Measurements from ENCODE around the gene FXYD2. TPM values are rescaled to one million over a fixed set of nuclear protein-coding genes. Genes with fewer than 3 reads are reported as not detected.
A peak's percentile ranks its signal among the peaks of the same experiment; 100 is the strongest.

FXYD2 gene
- polyA plus RNA-seq (2013, experiment 1 of 2) = 4.1 TPM
- polyA plus RNA-seq (2013, experiment 2 of 2) = 3.3 TPM

DNA sequence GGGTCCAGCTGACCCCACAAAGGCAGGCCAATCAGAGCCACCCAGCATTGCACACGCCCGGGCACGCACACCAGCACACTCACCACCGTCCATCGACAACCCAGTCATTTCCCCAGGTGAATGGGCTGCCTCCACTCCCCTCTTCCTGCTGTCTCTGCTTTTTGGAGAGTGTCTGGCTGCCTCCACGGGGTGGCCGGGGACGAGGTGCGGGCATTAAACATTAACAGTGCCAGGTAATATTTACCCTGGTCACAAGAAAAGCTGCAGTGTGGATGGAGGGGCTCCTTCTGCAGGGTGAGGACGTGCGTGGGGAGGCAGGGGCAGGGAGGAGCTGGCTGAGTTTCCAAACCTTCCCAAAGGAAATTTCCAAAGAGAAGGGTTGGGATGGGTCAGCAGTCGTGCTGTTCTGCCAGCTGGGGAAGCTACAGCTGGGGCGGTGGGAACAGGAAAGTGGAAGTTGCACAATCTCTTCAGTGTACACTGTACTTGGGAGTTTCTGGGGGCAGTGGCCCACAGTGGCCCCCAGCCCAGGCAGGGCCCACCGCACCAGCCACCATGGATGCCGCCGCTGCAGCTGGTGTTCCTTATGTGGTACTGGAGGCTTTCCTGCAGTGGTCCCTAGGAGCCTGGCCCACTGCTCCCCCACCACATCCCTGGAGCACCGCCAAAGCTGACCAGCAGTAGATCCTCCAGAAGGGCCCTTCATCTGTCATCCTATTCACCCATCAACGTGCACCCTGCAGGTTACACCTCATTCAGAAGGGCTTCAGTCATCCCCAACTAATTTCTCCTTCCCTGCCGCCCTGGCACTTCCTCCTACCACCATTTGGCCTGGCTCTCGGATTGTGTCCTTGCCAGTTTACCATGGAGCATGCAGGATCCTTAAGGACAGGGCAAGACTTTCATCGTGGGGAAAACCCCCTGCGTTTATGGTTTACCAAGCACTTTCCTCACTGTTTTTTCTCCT lies at the start of gene FXYD2:
Gene FXYD2 (minus strand): TSS at position 174 of the 967 bp plus-strand sequence. CDS start 66 bp downstream, at position 108.
- Histone ChIP-seq H2BK12ac (ENCODE audit: low read length) (no peak within 1 kb of the TSS), H2AFZ (ENCODE audit: low read length) (peak within 1 kb of the TSS; percentile 66), H2AK5ac (ENCODE audit: low read depth, low read length) (peak within 1 kb of the TSS; percentile 28), H3K4ac (ENCODE audit: low read length) (peak within 1 kb of the TSS; percentile 17), H4K8ac (ENCODE audit: low read depth, low read length) (no peak within 1 kb of the TSS), H3K27ac (replicated peaks; ENCODE audit: low read length) (no peak within 1 kb of the TSS), H3K23ac (ENCODE audit: low read depth, low read length, poor library complexity) (peak within 1 kb of the TSS; percentile 70), H2BK5ac (ENCODE audit: low read length) (no peak within 1 kb of the TSS), H4K91ac (ENCODE audit: low read depth, low read length, poor library complexity) (no peak within 1 kb of the TSS), H3K4me3 (ENCODE audit: low read length in 2 of 2) (no peak within 1 kb of the TSS), H2BK15ac (ENCODE audit: low read length) (no peak within 1 kb of the TSS), H3K4me2 (ENCODE audit: insufficient read depth, low read length, poor library complexity, severe bottlenecking) (no peak within 1 kb of the TSS), H3K4me1 (ENCODE audit: control insufficient read depth in 2 of 2, insufficient read depth in 1 of 2, low read depth in 1 of 2, low read length in 2 of 2) (peaks cover 3 to 4% of the 10 kb centered on the region in 2 donors), H3K14ac (ENCODE audit: low read length) (peak within 1 kb of the TSS; percentile 50), H3K79me1 (ENCODE audit: low read depth, low read length) (no peaks in the 10 kb centered on the region), H3K9ac (ENCODE audit: low read depth, low read length, poor library complexity) (peak within 1 kb of the TSS; percentile 78), H3K36me3 (replicated peaks in 1 of 2; ENCODE audit: control insufficient read depth in 2 of 2, insufficient read depth in 2 of 2, low read length in 2 of 2) (no peaks in the 10 kb centered on the region), H3K18ac (ENCODE audit: low read length) (peak within 1 kb of the TSS; percentile 76), H3K27me3 (ENCODE audit: control insufficient read depth in 3 of 3, insufficient read depth in 3 of 3, low read depth in 1 of 3, low read length in 3 of 3) (peaks cover 0 to 38% (median 0%) of the 10 kb centered on the region in 3 experiments), H3K9me3 (replicated peaks in 1 of 2; ENCODE audit: control insufficient read depth in 2 of 2, insufficient read depth in 1 of 2, low read depth in 1 of 2, low read length in 2 of 2) (no peaks in the 10 kb centered on the region), H2BK120ac (ENCODE audit: low read depth, low read length) (peak within 1 kb of the TSS; percentile 35)
- no peak for DNase-seq (ENCODE audit: low spot score)
- no CpG with 5 or more reads among the region's 22 CpGs for WGBS, 2 donors (ENCODE audit: extremely low coverage in 2 of 2, insufficient read length in 2 of 2, insufficient replicate concordance in 1 of 2)

DNA sequence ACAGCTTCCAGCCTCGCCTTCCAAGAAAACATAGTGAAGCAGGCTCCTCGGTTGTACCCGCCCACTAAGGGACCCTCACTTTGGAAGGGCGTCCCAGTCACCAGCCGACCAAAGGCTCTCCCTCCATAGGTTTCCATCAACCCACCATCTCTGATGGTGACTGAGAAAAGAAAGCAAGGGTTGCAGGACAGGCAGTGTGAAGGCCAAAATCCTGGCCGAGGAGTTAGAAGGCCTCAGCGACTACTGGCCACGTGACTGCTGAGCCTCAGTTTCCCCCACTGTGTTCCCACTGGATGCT lies 49.2 kb upstream of the FXYD2 start:
- WGBS, 2 donors (ENCODE audit: extremely low coverage in 2 of 2, insufficient read length in 2 of 2, insufficient replicate concordance in 1 of 2) = no CpG with 5 or more reads among the region's 8 CpGs
- H3K36me3 ChIP-seq (replicated peaks in 1 of 2; ENCODE audit: control insufficient read depth in 2 of 2, insufficient read depth in 2 of 2, low read length in 2 of 2) = peaks cover 3 to 4% of the 10 kb centered on the region in 2 donors
- no peak overlapping the region for H2BK120ac ChIP-seq (ENCODE audit: low read depth, low read length)
- no peak overlapping the region for H3K18ac ChIP-seq (ENCODE audit: low read length)
- no peak overlapping the region for H3K14ac ChIP-seq (ENCODE audit: low read length)
- H3K27ac ChIP-seq (replicated peaks; ENCODE audit: low read length) = no peak overlapping the region
- H3K79me1 ChIP-seq (ENCODE audit: low read depth, low read length) = peaks cover 23% of the 10 kb centered on the region
- H2BK15ac ChIP-seq (ENCODE audit: low read length) = no peak overlapping the region
- peaks cover 0 to 17% (median 0%) of the 10 kb centered on the region in 3 experiments for H3K27me3 ChIP-seq (ENCODE audit: control insufficient read depth in 3 of 3, insufficient read depth in 3 of 3, low read depth in 1 of 3, low read length in 3 of 3)
- no peak overlapping the region for H2AFZ ChIP-seq (ENCODE audit: low read length)
- no peak overlapping the region for H3K4ac ChIP-seq (ENCODE audit: low read length)
- no peak overlapping the region for H3K9ac ChIP-seq (ENCODE audit: low read depth, low read length, poor library complexity)
- H3K9me3 ChIP-seq (replicated peaks in 1 of 2; ENCODE audit: control insufficient read depth in 2 of 2, insufficient read depth in 1 of 2, low read depth in 1 of 2, low read length in 2 of 2) = no peaks in the 10 kb centered on the region
- no peak overlapping the region for H2BK5ac ChIP-seq (ENCODE audit: low read length)
- H4K8ac ChIP-seq (ENCODE audit: low read depth, low read length) = no peak overlapping the region
- no peak overlapping the region for H2AK5ac ChIP-seq (ENCODE audit: low read depth, low read length)
- no peak overlapping the region for H3K4me2 ChIP-seq (ENCODE audit: insufficient read depth, low read length, poor library complexity, severe bottlenecking)
- DNase-seq (ENCODE audit: low spot score) = no peak
- no peak overlapping the region for H3K23ac ChIP-seq (ENCODE audit: low read depth, low read length, poor library complexity)
- H3K4me3 ChIP-seq (ENCODE audit: low read length in 2 of 2) = no peak overlapping the region
- peaks cover 28 to 38% of the 10 kb centered on the region in 2 donors for H3K4me1 ChIP-seq (ENCODE audit: control insufficient read depth in 2 of 2, insufficient read depth in 1 of 2, low read depth in 1 of 2, low read length in 2 of 2)
- H4K91ac ChIP-seq (ENCODE audit: low read depth, low read length, poor library complexity) = no peak overlapping the region
- no peak overlapping the region for H2BK12ac ChIP-seq (ENCODE audit: low read length)

DNA sequence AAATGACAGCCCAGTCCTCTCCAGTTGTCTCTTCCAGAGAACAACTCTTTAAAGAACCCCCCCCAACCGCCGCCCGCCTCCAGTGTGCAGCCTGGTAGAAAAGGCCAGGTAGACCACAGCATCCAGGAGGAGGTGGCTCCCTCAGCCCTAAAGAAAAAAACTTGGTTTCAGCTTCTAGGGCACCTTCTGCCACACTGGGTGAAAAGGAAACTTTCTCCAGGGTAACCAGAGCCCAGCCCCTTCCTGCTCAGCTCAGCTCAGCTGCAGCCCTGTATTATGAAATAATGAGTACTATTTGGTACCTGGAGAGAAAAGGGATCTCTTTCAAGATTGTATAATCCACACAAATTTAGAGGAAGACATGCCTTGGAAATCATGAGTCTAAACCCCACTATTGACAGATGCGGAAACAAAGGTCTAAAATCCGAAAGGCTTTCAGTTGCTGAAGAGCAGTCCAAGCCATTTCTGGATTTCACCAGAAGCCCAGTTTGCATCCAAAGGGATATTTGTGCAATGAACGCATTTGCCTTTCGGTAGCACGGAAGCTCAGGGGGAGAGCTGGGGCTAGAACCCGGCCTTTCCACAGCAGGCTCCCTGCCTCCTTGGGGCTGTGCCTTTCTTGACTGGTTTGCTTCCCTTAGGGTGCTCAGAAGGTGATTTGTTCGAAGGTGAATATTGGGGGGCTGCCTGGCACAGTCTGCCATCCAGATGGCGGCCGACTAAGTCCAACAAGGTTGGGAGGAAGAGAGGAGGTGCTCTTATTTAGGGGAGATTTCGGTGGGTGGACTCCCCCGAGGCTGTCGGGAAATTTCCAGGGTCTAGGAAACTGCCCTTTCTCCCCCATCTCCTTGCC lies 48.7 kb upstream of the FXYD2 start:
- no peak overlapping the region for H3K18ac ChIP-seq (ENCODE audit: low read length)
- no peak overlapping the region for H2BK12ac ChIP-seq (ENCODE audit: low read length)
- H2BK15ac ChIP-seq (ENCODE audit: low read length) = no peak overlapping the region
- H2AK5ac ChIP-seq (ENCODE audit: low read depth, low read length) = no peak overlapping the region
- peaks cover 3 to 4% of the 10 kb centered on the region in 2 donors for H3K36me3 ChIP-seq (replicated peaks in 1 of 2; ENCODE audit: control insufficient read depth in 2 of 2, insufficient read depth in 2 of 2, low read length in 2 of 2)
- H3K27ac ChIP-seq (replicated peaks; ENCODE audit: low read length) = no peak overlapping the region
- no peak overlapping the region for H2BK120ac ChIP-seq (ENCODE audit: low read depth, low read length)
- no peak overlapping the region for H3K4ac ChIP-seq (ENCODE audit: low read length)
- peaks cover 0 to 12% (median 0%) of the 10 kb centered on the region in 3 experiments for H3K27me3 ChIP-seq (ENCODE audit: control insufficient read depth in 3 of 3, insufficient read depth in 3 of 3, low read depth in 1 of 3, low read length in 3 of 3)
- no peak overlapping the region for H4K8ac ChIP-seq (ENCODE audit: low read depth, low read length)
- H4K91ac ChIP-seq (ENCODE audit: low read depth, low read length, poor library complexity) = no peak overlapping the region
- no peak overlapping the region for H3K23ac ChIP-seq (ENCODE audit: low read depth, low read length, poor library complexity)
- H3K9me3 ChIP-seq (replicated peaks in 1 of 2; ENCODE audit: control insufficient read depth in 2 of 2, insufficient read depth in 1 of 2, low read depth in 1 of 2, low read length in 2 of 2) = no peaks in the 10 kb centered on the region
- peaks cover 28 to 38% of the 10 kb centered on the region in 2 donors for H3K4me1 ChIP-seq (ENCODE audit: control insufficient read depth in 2 of 2, insufficient read depth in 1 of 2, low read depth in 1 of 2, low read length in 2 of 2)
- peaks cover 23% of the 10 kb centered on the region for H3K79me1 ChIP-seq (ENCODE audit: low read depth, low read length)
- no peak overlapping the region for H2AFZ ChIP-seq (ENCODE audit: low read length)
- H3K14ac ChIP-seq (ENCODE audit: low read length) = no peak overlapping the region
- H3K4me2 ChIP-seq (ENCODE audit: insufficient read depth, low read length, poor library complexity, severe bottlenecking) = no peak overlapping the region
- no peak overlapping the region for H3K9ac ChIP-seq (ENCODE audit: low read depth, low read length, poor library complexity)
- WGBS, 2 donors (ENCODE audit: extremely low coverage in 2 of 2, insufficient read length in 2 of 2, insufficient replicate concordance in 1 of 2) = no CpG with 5 or more reads among the region's 15 CpGs
- no peak for DNase-seq (ENCODE audit: low spot score)
- no peak overlapping the region for H3K4me3 ChIP-seq (ENCODE audit: low read length in 2 of 2)
- no peak overlapping the region for H2BK5ac ChIP-seq (ENCODE audit: low read length)
